Neural crest cell (in vitro differentiated cells): Measurements from ENCODE around the gene BEX4. TPM values are rescaled to one million over a fixed set of nuclear protein-coding genes. Genes with fewer than 3 reads are reported as not detected.
"Not testable (repeated sequence)": the region's sequence is repeated elsewhere in the genome, so short reads cannot be mapped to it uniquely, and the experiment has no call there.

Experiments used
- DNase-seq: peaks from one replicate; pipeline ENCODE4 v3.0.0; 2021; ENCODE audit warnings: low read depth, mixed read lengths, low spot score
- H3K27ac Mint-ChIP-seq: one replicate; pipeline ENCODE4 v1.8.0; 2021; ENCODE audit warnings: mild to moderate bottlenecking, mixed read lengths; ENCODE audit not compliant: unreplicated experiment
- H3K27me3 Mint-ChIP-seq: 2 replicates; pipeline ENCODE4 v1.8.0; 2021; ENCODE audit warnings: low read depth, mild to moderate bottlenecking, mixed read lengths
- H3K36me3 Mint-ChIP-seq: 2 replicates; pipeline ENCODE4 v1.8.0; 2021; ENCODE audit warnings: low read depth, mild to moderate bottlenecking, mixed read lengths
- H3K4me1 Mint-ChIP-seq: 2 replicates; pipeline ENCODE4 v1.8.0; 2021; ENCODE audit warnings: mixed read lengths
- H3K4me3 Mint-ChIP-seq: one replicate; pipeline ENCODE4 v1.8.0; 2021; ENCODE audit warnings: mild to moderate bottlenecking, mixed read lengths
- H3K9me3 Mint-ChIP-seq: 2 replicates; pipeline ENCODE4 v1.8.0; 2021; ENCODE audit warnings: mixed read lengths
- CTCF ChIP-seq: fragments of 200-600 bp; sonication (generic); conservative IDR thresholded peaks from 2 replicates; pipeline ENCODE4 v1.5.0; 2021; ENCODE audit warnings: antibody characterized with exemption, mild to moderate bottlenecking
- total RNA-seq: library from RNA; stranded (reverse); gene quantifications from 2 replicates; pipeline ENCODE4 v1.2.1, GENCODE V29; 2021

Gene BEX4
- total RNA-seq, 1 donor from 2014 or later, result 52.3 TPM

- no peak for DNase-seq
- Mint-ChIP-seq H3K36me3 (no peaks in the 10 kb centered on the region), H3K4me1 (no peaks in the 10 kb centered on the region), H3K4me3 (no peak overlapping the region), H3K27ac (no peak overlapping the region), H3K27me3 (peaks cover 4% of the 10 kb centered on the region), H3K9me3 (peaks cover 7% of the 10 kb centered on the region)
- no peak for TF ChIP-seq CTCF
Measured at GRCh38 chrX:103183912-103184311, 31.0 kb upstream of the BEX4 start.

- no peaks in the 10 kb centered on the region for H3K27me3 Mint-ChIP-seq
- H3K4me3 Mint-ChIP-seq, result no peak overlapping the region
- H3K27ac Mint-ChIP-seq, result no peak overlapping the region
- no peak for TF ChIP-seq CTCF
- H3K36me3 Mint-ChIP-seq, result no peaks in the 10 kb centered on the region
- peaks cover 10% of the 10 kb centered on the region for H3K9me3 Mint-ChIP-seq
- no peaks in the 10 kb centered on the region for H3K4me1 Mint-ChIP-seq
- DNase-seq, result no peak
Measured at GRCh38 chrX:103187953-103188475, 26.9 kb upstream of the BEX4 start.

GRCh38 chrX:103197721-103198306 is 17.1 kb upstream of the BEX4 start:
- DNase-seq, result no peak
- no peak overlapping the region for H3K27ac Mint-ChIP-seq
- H3K36me3 Mint-ChIP-seq, result no peaks in the 10 kb centered on the region
- H3K4me3 Mint-ChIP-seq, result no peak overlapping the region
- no peak for TF ChIP-seq CTCF
- no peaks in the 10 kb centered on the region for H3K4me1 Mint-ChIP-seq
- H3K27me3 Mint-ChIP-seq, result no peaks in the 10 kb centered on the region
- H3K9me3 Mint-ChIP-seq, result peaks cover 3% of the 10 kb centered on the region

- H3K4me1 Mint-ChIP-seq, DNase-seq, H3K4me3 Mint-ChIP-seq, H3K9me3 Mint-ChIP-seq, H3K36me3 Mint-ChIP-seq, H3K27ac Mint-ChIP-seq, H3K27me3 Mint-ChIP-seq: not testable (repeated sequence)
Measured at GRCh38 chrX:103198668-103199067, 16.2 kb upstream of the BEX4 start.

- TF ChIP-seq CTCF, result no peak
- Mint-ChIP-seq H3K27ac (no peak overlapping the region), H3K9me3 (peaks cover 6% of the 10 kb centered on the region), H3K27me3 (no peaks in the 10 kb centered on the region), H3K4me3 (no peak overlapping the region), H3K36me3 (no peaks in the 10 kb centered on the region), H3K4me1 (no peaks in the 10 kb centered on the region)
- no peak for DNase-seq
Measured at GRCh38 chrX:103201041-103201440, 13.9 kb upstream of the BEX4 start.

GRCh38 chrX:103210056-103210455 is 4.9 kb upstream of the BEX4 start:
- no peak overlapping the region for H3K4me3 Mint-ChIP-seq
- no peak for DNase-seq
- H3K9me3 Mint-ChIP-seq, result peaks cover 2% of the 10 kb centered on the region
- H3K4me1 Mint-ChIP-seq, result peaks cover 10% of the 10 kb centered on the region
- no peaks in the 10 kb centered on the region for H3K27me3 Mint-ChIP-seq
- no peaks in the 10 kb centered on the region for H3K36me3 Mint-ChIP-seq
- H3K27ac Mint-ChIP-seq, result no peak overlapping the region
- no peak for TF ChIP-seq CTCF
